NT2/D1 (cell line): Measurements from ENCODE around the gene PTPRN2.

ENCODE experiments used
- DNase-seq: peaks from one replicate; pipeline ENCODE4 v3.0.0-alpha.2; 2011; ENCODE audit warnings: low read depth, low spot score
- H3K27me3 ChIP-seq: 2 replicates; pipeline ENCODE4 v1.6.0; 2011; ENCODE audit warnings: mild to moderate bottlenecking; ENCODE audit not compliant: insufficient read length, insufficient read depth
- H3K36me3 ChIP-seq: 2 replicates; pipeline ENCODE4 v1.6.1; 2011; ENCODE audit warnings: mild to moderate bottlenecking, low read length, mixed read lengths; ENCODE audit not compliant: insufficient read depth, insufficient read length
- H3K4me1 ChIP-seq: 2 replicates; pipeline ENCODE4 v1.5.1; 2011; ENCODE audit not compliant: insufficient read depth, insufficient read length
- H3K4me3 ChIP-seq: 2 replicates; pipeline ENCODE4 v1.5.1; 2011; ENCODE audit warnings: low read depth; ENCODE audit not compliant: insufficient read length
- H3K9ac ChIP-seq: 2 replicates; pipeline ENCODE4 v1.6.0; 2011; ENCODE audit warnings: low read depth; ENCODE audit not compliant: insufficient read length
- H3K9me3 ChIP-seq: 2 replicates; pipeline ENCODE4 v1.5.1; 2011; ENCODE audit warnings: mild to moderate bottlenecking, low read length; ENCODE audit not compliant: insufficient read depth
- SUZ12 ChIP-seq: IDR thresholded peaks from 2 replicates; pipeline ENCODE4 v1.6.1; 2011; ENCODE audit not compliant: insufficient read length, insufficient read depth; ENCODE audit errors: extremely low read depth
- YY1 ChIP-seq: IDR thresholded peaks from 2 replicates; pipeline ENCODE4 v1.6.1; 2011; ENCODE audit not compliant: insufficient read length, insufficient read depth
- ZNF274 ChIP-seq: IDR thresholded peaks from 2 replicates; pipeline ENCODE4 v1.6.1; 2011; ENCODE audit warnings: mild to moderate bottlenecking, low read depth, low read length

Gene PTPRN2

GRCh38 chr7:158134824-158135223, 452.8 kb downstream of the PTPRN2 start:
- no peak for TF ChIP-seq ZNF274
- TF ChIP-seq SUZ12 = no peak
- TF ChIP-seq YY1 = no peak
- 0 out of 2 replicates have a peak, but pooled peaks cover 4% of the 10 kb centered on the region for H3K9me3 ChIP-seq
- no peak overlapping the region for H3K4me3 ChIP-seq
- no peak for DNase-seq
- no peaks in the 10 kb centered on the region for H3K27me3 ChIP-seq
- no peak overlapping the region for H3K9ac ChIP-seq
- H3K4me1 ChIP-seq = no peaks in the 10 kb centered on the region
- no peaks in the 10 kb centered on the region for H3K36me3 ChIP-seq

DNA sequence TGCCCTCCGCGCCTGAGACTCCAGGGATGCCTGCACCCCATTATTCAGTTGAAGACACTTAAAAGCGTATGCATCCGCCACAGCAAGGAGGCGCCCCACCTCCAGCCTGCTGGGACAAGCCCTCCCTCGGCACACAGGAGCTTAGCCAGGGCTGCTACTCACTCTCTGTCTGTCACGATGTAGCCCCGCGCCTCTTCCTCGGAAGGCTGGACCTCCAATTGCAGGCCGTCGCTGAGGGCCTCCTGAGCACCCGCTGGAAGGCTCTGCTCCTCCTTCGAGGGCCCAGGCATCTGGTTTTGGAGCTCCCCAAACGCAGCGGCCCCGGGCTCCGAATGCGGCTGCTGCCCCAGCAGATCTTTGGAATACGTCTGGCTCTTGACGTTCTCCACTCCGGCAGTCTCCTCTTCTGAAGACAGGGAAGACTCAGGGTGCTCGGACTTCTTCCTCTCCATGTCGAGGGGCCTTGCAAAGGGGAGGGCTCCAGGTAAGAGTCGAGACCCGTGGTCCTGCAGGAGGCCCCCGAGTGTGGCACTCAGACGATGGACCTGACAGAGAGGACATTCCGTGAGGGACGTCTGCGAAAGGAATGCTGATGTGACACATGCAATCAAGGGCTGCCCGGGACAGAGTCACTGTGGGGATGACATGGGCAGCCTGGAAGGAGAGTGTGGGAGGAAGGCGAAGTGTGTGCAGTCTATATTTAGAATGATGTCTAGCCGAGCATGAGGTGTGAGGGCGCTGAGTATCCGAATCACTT, 453.9 kb downstream of the PTPRN2 start:
- H3K4me1 ChIP-seq = no peaks in the 10 kb centered on the region
- no peaks in the 10 kb centered on the region for H3K36me3 ChIP-seq
- H3K9me3 ChIP-seq = 0 out of 2 replicates have a peak, but pooled peaks cover 4% of the 10 kb centered on the region
- H3K4me3 ChIP-seq = no peak overlapping the region
- TF ChIP-seq ZNF274 (no peak), SUZ12 (no peak), YY1 (no peak)
- no peaks in the 10 kb centered on the region for H3K27me3 ChIP-seq
- no peak overlapping the region for H3K9ac ChIP-seq
- DNase-seq = no peak

- Histone ChIP-seq H3K4me1 (no peaks in the 10 kb centered on the region), H3K9me3 (0 out of 2 replicates have a peak, but pooled peaks cover 4% of the 10 kb centered on the region), H3K9ac (no peak overlapping the region), H3K36me3 (no peaks in the 10 kb centered on the region), H3K27me3 (no peaks in the 10 kb centered on the region), H3K4me3 (no peak overlapping the region)
- TF ChIP-seq YY1 (no peak), SUZ12 (no peak), ZNF274 (no peak)
- no peak for DNase-seq
Observed at GRCh38 chr7:158133057-158133456, 454.6 kb downstream of the PTPRN2 start.

DNA sequence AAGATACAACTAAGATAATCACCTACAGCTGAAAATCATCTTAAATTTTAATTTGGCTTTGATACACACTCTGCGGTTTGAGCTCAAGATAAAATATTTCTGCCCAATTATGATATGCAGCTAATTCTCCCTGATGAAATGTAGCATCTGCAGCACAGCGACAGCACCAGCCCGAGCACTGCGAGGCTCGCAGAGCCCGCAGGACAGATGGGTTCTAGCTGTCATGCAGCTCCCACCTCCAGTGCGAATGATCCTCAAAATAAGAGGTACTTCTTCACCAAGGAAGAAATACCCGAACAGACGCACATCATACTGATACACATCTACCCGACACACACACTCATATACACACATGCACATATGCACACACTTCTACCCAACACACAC, 457.6 kb downstream of the PTPRN2 start:
- Histone ChIP-seq H3K4me3 (no peak overlapping the region), H3K27me3 (no peaks in the 10 kb centered on the region), H3K9me3 (0 out of 2 replicates have a peak, but pooled peaks cover 4% of the 10 kb centered on the region), H3K4me1 (no peaks in the 10 kb centered on the region), H3K9ac (no peak overlapping the region), H3K36me3 (no peaks in the 10 kb centered on the region)
- TF ChIP-seq SUZ12 (no peak), ZNF274 (no peak), YY1 (no peak)
- no peak for DNase-seq

DNA sequence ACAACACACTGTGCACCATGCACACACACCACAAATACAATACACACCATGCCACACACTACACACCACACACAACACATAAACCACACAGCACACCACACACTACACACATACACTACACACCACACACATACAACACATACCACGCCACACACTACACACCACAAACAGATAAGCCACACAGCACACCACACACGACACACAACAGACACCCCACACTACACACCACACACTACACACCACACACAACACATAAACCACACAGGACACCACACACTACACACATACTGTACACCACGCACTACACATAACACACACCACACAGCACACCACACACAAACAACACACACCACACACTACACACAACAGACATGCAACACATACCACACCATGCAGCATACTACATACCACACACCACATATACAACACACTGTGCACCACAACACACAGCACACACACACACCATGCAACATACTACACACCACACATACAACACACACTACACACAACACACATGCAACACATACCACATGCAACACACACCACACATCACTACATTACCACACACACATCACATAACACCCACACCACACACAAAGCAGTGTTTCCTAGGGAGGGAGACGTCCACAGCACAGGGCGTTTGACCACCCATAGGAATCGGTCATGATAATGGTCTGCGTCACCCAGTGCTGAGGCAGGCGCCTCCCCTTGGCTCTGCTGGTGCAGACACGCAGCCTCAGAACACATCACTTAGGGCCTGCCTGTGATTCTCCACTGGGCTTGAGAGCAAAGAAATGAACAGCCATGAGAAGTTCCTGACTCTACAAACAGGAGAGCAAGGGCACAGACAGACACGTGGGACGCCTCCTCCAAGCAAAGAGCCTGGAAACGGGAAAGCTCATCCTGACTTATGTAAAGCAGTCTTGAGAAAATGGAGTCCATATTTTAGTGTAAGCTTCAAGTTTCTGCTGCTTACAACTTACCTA, 458.3 kb downstream of the PTPRN2 start:
- no peaks in the 10 kb centered on the region for H3K27me3 ChIP-seq
- no peak overlapping the region for H3K4me3 ChIP-seq
- 0 out of 2 replicates have a peak, but pooled peaks cover 4% of the 10 kb centered on the region for H3K9me3 ChIP-seq
- H3K9ac ChIP-seq = no peak overlapping the region
- H3K4me1 ChIP-seq = no peaks in the 10 kb centered on the region
- H3K36me3 ChIP-seq = no peaks in the 10 kb centered on the region
- no peak for TF ChIP-seq YY1
- no peak for TF ChIP-seq SUZ12
- TF ChIP-seq ZNF274 = no peak
- DNase-seq = no peak

DNA sequence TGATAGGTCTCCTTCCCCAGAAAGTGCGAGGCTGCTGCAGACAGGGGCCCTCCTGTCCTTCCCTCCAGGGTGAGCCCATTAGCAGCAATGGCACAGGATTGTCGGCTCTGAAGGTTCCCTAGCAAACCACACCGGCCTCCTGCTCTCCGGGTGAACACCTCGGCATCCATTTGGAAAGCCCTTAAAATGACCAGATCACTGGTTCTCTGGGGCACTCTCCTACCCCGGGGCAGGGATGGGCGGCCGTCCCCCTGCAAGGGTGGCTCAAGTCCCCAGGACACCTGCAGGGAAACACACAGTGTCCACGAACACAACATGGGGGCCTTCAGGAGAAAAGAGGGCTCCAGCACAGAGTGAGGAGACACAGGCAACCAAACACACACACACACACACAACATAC, 459.1 kb downstream of the PTPRN2 start:
- DNase-seq = no peak
- TF ChIP-seq ZNF274 (no peak), YY1 (no peak), SUZ12 (no peak)
- Histone ChIP-seq H3K27me3 (no peaks in the 10 kb centered on the region), H3K9me3 (0 out of 2 replicates have a peak, but pooled peaks cover 4% of the 10 kb centered on the region), H3K4me3 (no peak overlapping the region), H3K4me1 (no peaks in the 10 kb centered on the region), H3K9ac (no peak overlapping the region), H3K36me3 (no peaks in the 10 kb centered on the region)
